D341Med (cell line): ENCODE data around the gene HRG.
"Not testable (repeated sequence)": the region's sequence is repeated elsewhere in the genome, so short reads cannot be mapped to it uniquely, and the experiment has no call there.

Experiments
- DNase-seq: peaks from one replicate; pipeline ENCODE4 v3.0.0; 2012; ENCODE audit warnings: low spot score

The HRG gene

GRCh38 chr3:186665625-186666188 lies at the start of gene HRG:
Gene HRG, plus strand, starts transcription at chr3:186666014. Its CDS starts 18 bp downstream, at chr3:186666032.
- DNase-seq: no peak

- no peak for DNase-seq
These were observed 49.6 kb upstream of the HRG start for GRCh38 chr3:186616299-186616617.

- DNase-seq: peak; percentile 93
These were observed 48.5 kb upstream of the HRG start for GRCh38 chr3:186617036-186617946.

GRCh38 chr3:186618318-186618938 lies 47.4 kb upstream of the HRG start:
- no peak for DNase-seq

- DNase-seq: no peak
These were observed 46.0 kb upstream of the HRG start for GRCh38 chr3:186619787-186620212.

- no peak for DNase-seq
These were observed 45.4 kb upstream of the HRG start for GRCh38 chr3:186620213-186621092.

- no peak for DNase-seq
These were observed 43.7 kb upstream of the HRG start for GRCh38 chr3:186621894-186622650.

- no peak for DNase-seq
These were observed 43.0 kb upstream of the HRG start for GRCh38 chr3:186622651-186623310.

GRCh38 chr3:186624598-186624997 lies 41.2 kb upstream of the HRG start:
- no peak for DNase-seq

GRCh38 chr3:186625600-186626042 lies 40.2 kb upstream of the HRG start:
- DNase-seq: no peak

GRCh38 chr3:186626254-186626847 lies 39.5 kb upstream of the HRG start:
- DNase-seq: no peak

GRCh38 chr3:186627852-186628414 lies 37.9 kb upstream of the HRG start:
- no peak for DNase-seq

GRCh38 chr3:186628756-186629155 lies 37.1 kb upstream of the HRG start:
- no peak for DNase-seq

GRCh38 chr3:186630950-186631641 lies 34.7 kb upstream of the HRG start:
- no peak for DNase-seq

- DNase-seq: no peak
These were observed 32.3 kb upstream of the HRG start for GRCh38 chr3:186633481-186633880.

GRCh38 chr3:186634207-186634606 lies 31.6 kb upstream of the HRG start:
- not testable (repeated sequence) for DNase-seq

- no peak for DNase-seq
These were observed 30.3 kb upstream of the HRG start for GRCh38 chr3:186635532-186635931.

- DNase-seq: no peak
These were observed 29.3 kb upstream of the HRG start for GRCh38 chr3:186636536-186636935.

GRCh38 chr3:186637686-186638085 lies 28.1 kb upstream of the HRG start:
- DNase-seq: no peak
